Measurements from ENCODE around the gene DLX4. TPM values are rescaled to one million over a fixed set of nuclear protein-coding genes. Genes with fewer than 3 reads are reported as not detected.

DLX4 gene
- total and polyA plus RNA-seq, 2 donors (not counting 1 experiment from before 2014, with no cell fraction given): 0.17 to 0.88 TPM

- Histone ChIP-seq H3K4me3 (ENCODE audit: control extremely low read depth in 1 of 5, extremely low read depth in 1 of 5, insufficient read depth in 1 of 5, low read depth in 2 of 5, low read length in 4 of 5) (no peak overlapping the region), H4K20me1 (ENCODE audit: control insufficient read depth, insufficient read depth, low read length, poor library complexity, severe bottlenecking) (no peaks in the 10 kb centered on the region), H2AFZ (ENCODE audit: insufficient read depth, low read depth, low read length, poor library complexity, severe bottlenecking) (no peak overlapping the region), H3K27me3 (replicated peaks in 1 of 4; ENCODE audit: control extremely low read depth in 1 of 4, control insufficient read depth in 3 of 4, insufficient read depth in 4 of 4, low read length in 3 of 4) (peaks cover 0 to 71% (median 58%) of the 10 kb centered on the region in 4 experiments), H3K4me2 (replicated peaks; ENCODE audit: low read depth, low read length, poor library complexity, severe bottlenecking) (peak overlapping the region; percentile 57), H3K79me2 (ENCODE audit: control insufficient read depth, insufficient read depth, low read length) (no peaks in the 10 kb centered on the region), H3K4me1 (ENCODE audit: control insufficient read depth in 2 of 2, insufficient read depth in 2 of 2, low read length in 2 of 2) (peaks cover 33 to 43% of the 10 kb centered on the region in 2 donors), H3K9me3 (ENCODE audit: control extremely low read depth in 1 of 3, control insufficient read depth in 2 of 3, insufficient read depth in 1 of 3, low read length in 2 of 3) (peaks cover 0 to 35% (median 0%) of the 10 kb centered on the region in 3 donors), H3K27ac (ENCODE audit: low read length in 2 of 2) (no peak overlapping the region), H3K36me3 (replicated peaks in 1 of 2; ENCODE audit: control extremely low read depth in 1 of 2, control insufficient read depth in 1 of 2, extremely low read depth in 1 of 2, insufficient read depth in 2 of 2, low read length in 1 of 2) (no peaks in the 10 kb centered on the region), H3K9ac (ENCODE audit: low read length) (no peak overlapping the region)
- CTCF ChIA-PET: interaction anchor here (0.6 to 1.5 kb wide), 2 partner anchors 33 to 77 kb away, joined by 3 to 6 read pairs; no protein-coding TSS in a partner anchor
- H3K27me3 Mint-ChIP-seq: peaks cover 69% of the 10 kb centered on the region
- DNase-seq (peak; percentile 33), ATAC-seq (ENCODE audit: low read depth) (no peak)
- intact Hi-C loops (cut with micrococcal nuclease): no loop called here
- H3K9me3 Mint-ChIP-seq (ENCODE audit: insufficient read depth): no peaks in the 10 kb centered on the region
- TF ChIP-seq EZH2 (IDR thresholded peaks at IDR 0.05; ENCODE audit: borderline replicate concordance, insufficient read depth, low read depth, low read length, poor library complexity, severe bottlenecking) (no peak), CTCF (IDR thresholded peaks at IDR 0.05) (no peak)
- 11% methylated on average over 39 of the region's 52 CpGs for WGBS (ENCODE audit: insufficient coverage)
- H3K27ac Mint-ChIP-seq: peak overlapping the region; percentile 44
- POLR2A ChIA-PET: interaction anchor here (0.7 kb wide), 1 partner anchor 12 kb away, joined by 11 read pairs; no protein-coding TSS in a partner anchor
- peaks cover 28% of the 10 kb centered on the region for H3K4me1 Mint-ChIP-seq
- peak overlapping the region; percentile 40 for H3K4me3 Mint-ChIP-seq
These were observed 5.2 kb upstream of the DLX4 start for GRCh38 chr17:49963626-49964302.

- Mint-ChIP-seq H3K27ac (no peak overlapping the region), H3K4me3 (peak overlapping the region; percentile 40)
- H3K4me2 ChIP-seq (replicated peaks; ENCODE audit: low read depth, low read length, poor library complexity, severe bottlenecking): peak overlapping the region; percentile 57
These were observed 4.7 kb upstream of the DLX4 start for GRCh38 chr17:49964303-49964768.

More at GRCh38 chr17:49964303-49964768, 4.7 kb upstream of the DLX4 start:
- no peak overlapping the region for H3K9ac ChIP-seq (ENCODE audit: low read length)
- Mint-ChIP-seq H3K9me3 (ENCODE audit: insufficient read depth) (no peaks in the 10 kb centered on the region), H3K4me1 (peaks cover 31% of the 10 kb centered on the region), H3K27me3 (peaks cover 70% of the 10 kb centered on the region)
- no peaks in the 10 kb centered on the region for H4K20me1 ChIP-seq (ENCODE audit: control insufficient read depth, insufficient read depth, low read length, poor library complexity, severe bottlenecking)
- H3K27ac ChIP-seq (ENCODE audit: low read length in 2 of 2): no peak overlapping the region
- CTCF ChIA-PET: interaction anchor here (1.5 kb wide), 1 partner anchor 32 kb away, joined by 6 read pairs; no protein-coding TSS in a partner anchor
- ATAC-seq (ENCODE audit: low read depth): no peak
- POLR2A ChIA-PET: no interaction called here
- TF ChIP-seq EZH2 (IDR thresholded peaks at IDR 0.05; ENCODE audit: borderline replicate concordance, insufficient read depth, low read depth, low read length, poor library complexity, severe bottlenecking) (no peak), CTCF (IDR thresholded peaks at IDR 0.05) (no peak)
- no peak overlapping the region for H2AFZ ChIP-seq (ENCODE audit: insufficient read depth, low read depth, low read length, poor library complexity, severe bottlenecking)
- intact Hi-C loops (cut with micrococcal nuclease): no loop called here
- peak; percentile 30 for DNase-seq
- 18% methylated on average over 9 of the region's 18 CpGs for WGBS (ENCODE audit: insufficient coverage)
- H3K4me3 ChIP-seq (ENCODE audit: control extremely low read depth in 1 of 5, extremely low read depth in 1 of 5, insufficient read depth in 1 of 5, low read depth in 2 of 5, low read length in 4 of 5): no peak overlapping the region
- no peaks in the 10 kb centered on the region for H3K79me2 ChIP-seq (ENCODE audit: control insufficient read depth, insufficient read depth, low read length)
- no peaks in the 10 kb centered on the region for H3K36me3 ChIP-seq (replicated peaks in 1 of 2; ENCODE audit: control extremely low read depth in 1 of 2, control insufficient read depth in 1 of 2, extremely low read depth in 1 of 2, insufficient read depth in 2 of 2, low read length in 1 of 2)
- peaks cover 0 to 41% (median 0%) of the 10 kb centered on the region in 3 donors for H3K9me3 ChIP-seq (ENCODE audit: control extremely low read depth in 1 of 3, control insufficient read depth in 2 of 3, insufficient read depth in 1 of 3, low read length in 2 of 3)
- peaks cover 39 to 49% of the 10 kb centered on the region in 2 donors for H3K4me1 ChIP-seq (ENCODE audit: control insufficient read depth in 2 of 2, insufficient read depth in 2 of 2, low read length in 2 of 2)
- H3K27me3 ChIP-seq (replicated peaks in 1 of 4; ENCODE audit: control extremely low read depth in 1 of 4, control insufficient read depth in 3 of 4, insufficient read depth in 4 of 4, low read length in 3 of 4): peaks cover 0 to 72% (median 61%) of the 10 kb centered on the region in 4 experiments
